Epidermal melanocyte (primary cell): ENCODE results near the gene TMEM131L.

Source experiments
- DNase-seq: peaks from one replicate; pipeline ENCODE4 v3.0.0; 2011; ENCODE audit warnings: low spot score; ENCODE audit not compliant: insufficient read length

The TMEM131L gene

GRCh38 chr4:153519687-153520086 lies 53.5 kb downstream of the TMEM131L start:
- DNase-seq: no peak

GRCh38 chr4:153520227-153520626 lies 54.1 kb downstream of the TMEM131L start:
- DNase-seq: no peak

- no peak for DNase-seq
Measured at GRCh38 chr4:153520801-153521329, 54.7 kb downstream of the TMEM131L start.

- no peak for DNase-seq
Measured at GRCh38 chr4:153521478-153521877, 55.3 kb downstream of the TMEM131L start.

GRCh38 chr4:153521999-153522801 lies 56.0 kb downstream of the TMEM131L start:
- no peak for DNase-seq

- no peak for DNase-seq
Measured at GRCh38 chr4:153522802-153523094, 56.6 kb downstream of the TMEM131L start.

- DNase-seq: no peak
Measured at GRCh38 chr4:153523164-153523796, 57.1 kb downstream of the TMEM131L start.

GRCh38 chr4:153523941-153524386 lies 57.8 kb downstream of the TMEM131L start:
- no peak for DNase-seq

GRCh38 chr4:153524682-153525081 lies 58.5 kb downstream of the TMEM131L start:
- DNase-seq: no peak

GRCh38 chr4:153527690-153528089 lies 61.5 kb downstream of the TMEM131L start:
- no peak for DNase-seq

GRCh38 chr4:153528705-153529485 lies 62.7 kb downstream of the TMEM131L start:
- DNase-seq: no peak

- no peak for DNase-seq
Measured at GRCh38 chr4:153529646-153530045, 63.5 kb downstream of the TMEM131L start.

- no peak for DNase-seq
Measured at GRCh38 chr4:153530284-153530999, 64.3 kb downstream of the TMEM131L start.

GRCh38 chr4:153531000-153531358 lies 64.8 kb downstream of the TMEM131L start:
- DNase-seq: no peak

GRCh38 chr4:153531976-153532626 lies 65.9 kb downstream of the TMEM131L start:
- DNase-seq: no peak

GRCh38 chr4:153532636-153533035 lies 66.5 kb downstream of the TMEM131L start:
- no peak for DNase-seq

- no peak for DNase-seq
Measured at GRCh38 chr4:153533387-153533786, 67.2 kb downstream of the TMEM131L start.

GRCh38 chr4:153534792-153535629 lies 68.9 kb downstream of the TMEM131L start:
- DNase-seq: no peak

- DNase-seq: no peak
Measured at GRCh38 chr4:153535772-153536513, 69.8 kb downstream of the TMEM131L start.
